HG03432 (cell line): ENCODE results near the gene KLHL4.
"Not testable (repeated sequence)": the region's sequence is repeated elsewhere in the genome, so short reads cannot be mapped to it uniquely, and the experiment has no call there.

Experiments
- ATAC-seq: cut with Tn5 transposase; IDR thresholded peaks from one replicate; pipeline ENCODE4 v1.9.1; 2021; ENCODE audit warnings: mild to moderate bottlenecking, moderate library complexity; ENCODE audit not compliant: unreplicated experiment

Gene KLHL4

DNA sequence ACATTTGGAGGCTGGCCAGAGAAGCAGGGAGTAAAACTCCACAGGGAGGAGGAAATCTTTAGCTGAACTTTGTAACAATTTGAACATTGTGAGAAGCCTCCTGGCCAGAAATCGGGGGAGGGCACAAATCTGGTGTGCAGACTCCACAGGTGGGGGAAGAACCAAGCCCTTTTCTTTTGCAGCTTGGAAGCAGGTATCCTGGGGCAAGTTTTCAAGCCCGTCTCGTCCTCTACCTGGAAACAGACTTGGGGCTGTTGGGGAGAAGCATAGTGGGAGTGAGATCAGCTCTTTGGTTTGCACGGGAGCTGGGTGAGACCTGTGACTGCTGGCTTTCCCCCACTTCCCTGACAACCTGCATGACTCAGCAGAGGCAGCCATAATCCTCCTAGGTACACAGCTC is 123.8 kb downstream of the KLHL4 start:
- not testable (repeated sequence) for ATAC-seq

GRCh38 chrX:87661761-87662160 is 144.2 kb downstream of the KLHL4 start:
- no peak for ATAC-seq

DNA sequence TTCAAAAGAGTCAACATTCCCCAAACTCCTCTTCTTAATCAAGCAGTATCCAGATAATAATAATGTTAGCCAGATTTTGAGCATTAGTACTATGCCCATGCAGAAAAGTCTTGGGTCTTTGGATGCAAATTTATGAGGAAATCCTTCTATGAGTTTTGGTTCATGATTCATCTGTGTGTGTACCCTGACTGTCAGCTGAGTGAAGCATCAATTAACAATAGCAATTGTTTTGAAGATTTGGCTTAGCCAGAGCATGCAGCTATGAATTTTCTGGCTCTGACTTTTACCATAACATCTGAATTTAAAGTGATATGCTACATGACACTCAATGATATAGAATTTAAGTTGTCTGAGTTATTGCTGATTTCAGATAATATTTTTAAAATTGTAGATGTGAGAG is 145.8 kb downstream of the KLHL4 start:
- ATAC-seq = no peak

GRCh38 chrX:87664381-87664780 is 146.8 kb downstream of the KLHL4 start:
- no peak for ATAC-seq

- ATAC-seq = no peak
These were observed 162.2 kb downstream of the KLHL4 start for GRCh38 chrX:87679849-87680248.

- no peak for ATAC-seq
These were observed 170.1 kb downstream of the KLHL4 start for GRCh38 chrX:87687703-87688102.

GRCh38 chrX:87688113-87688748 is 170.6 kb downstream of the KLHL4 start:
- ATAC-seq = not testable (repeated sequence)

DNA sequence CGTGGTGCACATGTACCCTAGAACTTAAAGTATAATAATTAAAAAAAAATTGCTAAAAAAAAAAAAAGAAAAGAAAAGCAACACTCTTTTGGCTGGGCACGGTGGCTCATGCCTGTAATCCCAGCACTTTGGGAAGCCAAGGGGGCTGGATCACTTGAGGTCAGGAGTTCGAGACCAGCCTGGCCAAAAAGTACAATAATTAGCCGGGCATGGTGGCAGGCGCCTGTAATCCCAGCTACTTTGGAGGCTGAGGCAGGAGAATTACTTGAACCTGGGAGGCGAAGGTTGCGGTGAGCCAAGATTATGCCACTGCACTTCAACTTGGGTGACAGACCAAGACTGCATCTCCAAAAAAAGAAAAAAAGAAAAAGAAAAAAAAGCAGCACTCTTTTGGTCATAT is 171.6 kb downstream of the KLHL4 start:
- not testable (repeated sequence) for ATAC-seq

DNA sequence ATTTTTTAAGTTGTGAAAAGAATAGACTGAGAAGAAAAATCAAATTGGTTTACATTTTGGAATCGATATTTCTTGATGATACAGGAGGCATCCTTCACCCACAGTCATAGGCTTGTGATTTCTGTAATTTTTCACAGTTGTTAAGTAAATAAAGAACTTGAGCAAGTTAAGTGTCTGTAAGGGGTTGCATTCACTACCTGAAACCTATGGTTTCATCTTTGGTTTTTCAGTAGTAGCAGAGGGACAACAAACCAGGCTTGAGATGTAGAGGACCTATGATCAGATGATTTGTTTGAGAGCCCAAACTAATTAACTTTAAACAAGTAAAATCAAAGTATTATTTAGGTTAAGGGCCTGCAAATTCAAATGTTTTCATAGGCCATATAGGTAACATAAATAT is 175.6 kb downstream of the KLHL4 start:
- no peak for ATAC-seq

GRCh38 chrX:87697409-87697808 is 179.8 kb downstream of the KLHL4 start:
- ATAC-seq = no peak

GRCh38 chrX:87702795-87703194 is 185.2 kb downstream of the KLHL4 start:
- ATAC-seq = no peak

DNA sequence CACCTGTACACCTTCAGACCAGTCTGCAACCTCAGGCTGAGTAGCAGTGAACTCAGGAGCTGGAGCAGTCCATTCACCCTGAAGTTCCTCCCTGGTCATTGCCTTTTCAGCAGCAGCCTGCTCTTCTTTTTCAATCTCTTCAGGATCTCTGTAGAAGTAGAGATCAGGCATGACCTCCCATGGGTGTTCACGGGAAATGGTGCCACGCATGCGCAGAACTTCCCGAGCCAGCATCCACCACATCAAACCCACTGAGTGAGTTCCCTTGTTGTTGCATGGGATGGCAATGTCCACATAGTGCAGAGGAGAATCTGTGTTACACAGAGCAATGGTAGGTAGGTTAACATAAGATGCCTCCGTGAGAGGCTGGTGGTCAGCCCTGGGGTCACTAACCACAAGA is 185.9 kb downstream of the KLHL4 start:
- not testable (repeated sequence) for ATAC-seq

GRCh38 chrX:87706134-87706533 is 188.5 kb downstream of the KLHL4 start:
- no peak for ATAC-seq

DNA sequence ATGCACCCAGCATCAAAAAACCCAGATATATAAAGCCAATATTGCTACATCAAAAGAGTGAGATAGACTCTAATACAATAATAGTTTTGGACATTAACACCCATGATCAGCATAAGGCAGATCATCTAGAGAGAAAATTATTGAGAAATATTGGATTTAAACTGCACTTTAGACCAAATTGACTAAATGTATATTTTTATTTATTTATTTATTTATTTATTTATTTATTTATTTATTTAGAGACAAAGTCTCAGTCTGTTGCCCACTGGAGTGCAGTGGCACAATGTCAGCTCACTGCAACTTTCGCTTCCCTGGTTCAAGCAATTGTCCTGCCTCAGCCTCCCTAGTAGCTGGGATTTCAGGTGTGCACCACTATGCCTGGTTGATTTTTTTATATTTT is 193.0 kb downstream of the KLHL4 start:
- no peak for ATAC-seq
